ENCODE data around the gene SMYD3.
"Not testable (repeated sequence)": the region's sequence is repeated elsewhere in the genome, so short reads cannot be mapped to it uniquely, and the experiment has no call there.

The SMYD3 gene

GRCh38 chr1:246032031-246032551, 475.0 kb downstream of the SMYD3 start:
- Histone ChIP-seq H3K36me3 (ENCODE audit: control insufficient read depth, insufficient read depth, low read length) (no peaks in the 10 kb centered on the region), H3K4me3 (replicated peaks; ENCODE audit: low read depth, low read length) (no peak overlapping the region), H3K27me3 (replicated peaks; ENCODE audit: control insufficient read depth, insufficient read depth, low read length) (no peaks in the 10 kb centered on the region)
- no peak for TF ChIP-seq CTCF (IDR thresholded peaks at IDR 0.05; ENCODE audit: insufficient read depth, low read length, poor library complexity, severe bottlenecking)
- no peak for DNase-seq (ENCODE audit: extremely low read depth, insufficient read length)

GRCh38 chr1:246029616-246030015, 477.5 kb downstream of the SMYD3 start:
- no peak for TF ChIP-seq CTCF (IDR thresholded peaks at IDR 0.05; ENCODE audit: insufficient read depth, low read length, poor library complexity, severe bottlenecking)
- Histone ChIP-seq H3K36me3 (ENCODE audit: control insufficient read depth, insufficient read depth, low read length) (no peaks in the 10 kb centered on the region), H3K27me3 (replicated peaks; ENCODE audit: control insufficient read depth, insufficient read depth, low read length) (no peaks in the 10 kb centered on the region), H3K4me3 (replicated peaks; ENCODE audit: low read depth, low read length) (no peak overlapping the region)
- DNase-seq (ENCODE audit: extremely low read depth, insufficient read length) = no peak

DNA sequence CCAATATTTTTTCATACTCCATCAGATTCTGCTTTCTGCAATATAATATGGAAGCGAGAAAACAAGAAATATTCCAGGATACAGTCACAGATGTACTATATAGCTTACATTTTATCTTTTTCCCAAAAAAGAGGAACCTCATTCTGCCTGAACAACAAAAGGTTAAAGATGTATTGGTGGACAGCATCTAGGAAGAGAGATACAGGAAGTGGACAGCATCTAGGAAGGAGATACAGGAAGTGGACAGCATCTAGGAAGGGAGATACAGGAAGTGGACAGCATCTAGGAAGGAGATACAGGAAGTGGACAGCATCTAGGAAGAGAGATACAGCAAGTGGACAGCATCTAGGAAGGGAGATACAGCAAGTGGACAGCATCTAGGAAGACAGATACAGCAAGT, 483.0 kb downstream of the SMYD3 start:
- not testable (repeated sequence) for DNase-seq (ENCODE audit: extremely low read depth, insufficient read length); H3K27me3 ChIP-seq (replicated peaks; ENCODE audit: control insufficient read depth, insufficient read depth, low read length); H3K4me3 ChIP-seq (replicated peaks; ENCODE audit: low read depth, low read length); H3K36me3 ChIP-seq (ENCODE audit: control insufficient read depth, insufficient read depth, low read length)

GRCh38 chr1:246020211-246020954, 486.7 kb downstream of the SMYD3 start:
- Histone ChIP-seq H3K27me3 (replicated peaks; ENCODE audit: control insufficient read depth, insufficient read depth, low read length) (no peaks in the 10 kb centered on the region), H3K36me3 (ENCODE audit: control insufficient read depth, insufficient read depth, low read length) (no peaks in the 10 kb centered on the region), H3K4me3 (replicated peaks; ENCODE audit: low read depth, low read length) (no peak overlapping the region)
- peak; percentile 17 for DNase-seq (ENCODE audit: extremely low read depth, insufficient read length)
- TF ChIP-seq CTCF (IDR thresholded peaks at IDR 0.05; ENCODE audit: insufficient read depth, low read length, poor library complexity, severe bottlenecking) = no peak

GRCh38 chr1:246018146-246018545, 488.9 kb downstream of the SMYD3 start:
- DNase-seq (ENCODE audit: extremely low read depth, insufficient read length) = no peak
- H3K36me3 ChIP-seq (ENCODE audit: control insufficient read depth, insufficient read depth, low read length) = no peaks in the 10 kb centered on the region
- H3K4me3 ChIP-seq (replicated peaks; ENCODE audit: low read depth, low read length) = no peak overlapping the region
- TF ChIP-seq CTCF (IDR thresholded peaks at IDR 0.05; ENCODE audit: insufficient read depth, low read length, poor library complexity, severe bottlenecking) = no peak
- H3K27me3 ChIP-seq (replicated peaks; ENCODE audit: control insufficient read depth, insufficient read depth, low read length) = no peaks in the 10 kb centered on the region

DNA sequence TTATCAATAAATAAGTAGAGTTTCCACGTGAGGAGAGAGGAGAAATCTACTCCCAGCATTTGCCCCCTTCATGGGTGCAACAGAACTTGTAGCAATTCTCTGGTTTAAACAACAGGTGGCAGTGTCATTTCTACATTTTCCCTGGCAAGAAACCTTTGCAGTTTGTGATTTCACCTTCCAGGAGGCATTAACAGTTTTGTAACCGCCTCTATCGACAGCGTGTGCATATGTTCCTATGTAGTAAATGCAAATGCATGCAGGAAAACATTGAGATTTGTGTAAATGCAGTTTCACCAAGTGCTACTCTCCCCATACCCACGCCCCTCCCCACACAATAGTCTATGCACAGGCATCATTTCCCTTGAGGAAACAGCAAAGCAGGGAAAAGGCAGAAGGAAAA, 494.7 kb downstream of the SMYD3 start:
- Histone ChIP-seq H3K36me3 (ENCODE audit: control insufficient read depth, insufficient read depth, low read length) (no peaks in the 10 kb centered on the region), H3K4me3 (replicated peaks; ENCODE audit: low read depth, low read length) (no peak overlapping the region), H3K27me3 (replicated peaks; ENCODE audit: control insufficient read depth, insufficient read depth, low read length) (no peaks in the 10 kb centered on the region)
- DNase-seq (ENCODE audit: extremely low read depth, insufficient read length) = no peak
- peak; percentile 54 for TF ChIP-seq CTCF (IDR thresholded peaks at IDR 0.05; ENCODE audit: insufficient read depth, low read length, poor library complexity, severe bottlenecking)

Measured in GM06990 (cell line).